H1 (cell line): ENCODE measurements around the gene DIP2C. TPM values are rescaled to one million over a fixed set of nuclear protein-coding genes. Genes with fewer than 3 reads are reported as not detected.

Experiments
- CTCF ChIA-PET: fragments of 300-600 bp; sonication (Branson Sonifier 250); formaldehyde crosslinking; loops from one replicate; lab custom pipeline; 2021; ENCODE audit not compliant: partially characterized antibody; lab: Charles Lee
- POLR2A ChIA-PET: fragments of 300-600 bp; sonication (Branson Sonifier 250); formaldehyde crosslinking; loops from one replicate; lab custom pipeline; 2021; ENCODE audit warnings: inconsistent platforms; ENCODE audit not compliant: partially characterized antibody; lab: Charles Lee
- DNase-seq, 2 experiments: peaks; one replicate each; pipeline versions ENCODE4 v3.0.0 to v3.0.0-alpha.2; 2010 to 2022; ENCODE audit warnings: low spot score in 2 of 2, low read depth in 1 of 2, mixed read lengths in 1 of 2
- FAIRE-seq: peaks from 2 replicates; lab custom pipeline; 2011; peaks lifted over from hg19 to GRCh38; lab: Jason Lieb, UNC
- H2AFZ ChIP-seq: 2 replicates; pipeline ENCODE4 v1.8.1; 2012; ENCODE audit warnings: low read length, inconsistent platforms
- H2AK5ac ChIP-seq: 2 replicates; pipeline ENCODE4 v1.6.1; 2013; ENCODE audit warnings: low read depth, low read length
- H2BK120ac ChIP-seq: replicated peaks from 2 replicates; pipeline ENCODE3; 2013; ENCODE audit warnings: low read depth, low read length, inconsistent platforms
- H2BK12ac ChIP-seq: 2 replicates; pipeline ENCODE4 v1.6.1; 2013; ENCODE audit warnings: low read depth, low read length
- H2BK15ac ChIP-seq: 2 replicates; pipeline ENCODE4 v1.6.1; 2013; ENCODE audit warnings: low read length
- H2BK20ac ChIP-seq: 2 replicates; pipeline ENCODE4 v1.6.1; 2013; ENCODE audit warnings: low read length
- H2BK5ac ChIP-seq: 2 replicates; pipeline ENCODE4 v1.6.1; 2013; ENCODE audit warnings: low read depth, low read length
- H3K14ac ChIP-seq: 2 replicates; pipeline ENCODE4 v1.6.1; 2013; ENCODE audit warnings: inconsistent platforms; ENCODE audit not compliant: insufficient read length
- H3K18ac ChIP-seq: 2 replicates; pipeline ENCODE4 v1.6.1; 2013; ENCODE audit warnings: low read length; ENCODE audit errors: extremely low read depth
- H3K23ac ChIP-seq: 2 replicates; pipeline ENCODE4 v1.6.1; 2013; ENCODE audit warnings: inconsistent platforms; ENCODE audit not compliant: insufficient read length
- H3K23me2 ChIP-seq: 2 replicates; pipeline ENCODE4 v1.6.1; 2013; ENCODE audit warnings: low read depth, low read length
- H3K27ac ChIP-seq: 2 replicates; pipeline ENCODE4 v1.6.1; 2011; ENCODE audit warnings: low read depth, low read length, inconsistent platforms
- H3K27me3 ChIP-seq, 4 experiments: replicated peaks in 1 of 4; 1 replicate in 1 of 4; 2 replicates in 3 of 4; pipeline versions ENCODE4 v1.6.1 to v1.8.1; 2011 to 2013; ENCODE audit warnings: low read length in 3 of 4, mild to moderate bottlenecking in 3 of 4, inconsistent platforms in 2 of 4, mixed read lengths in 2 of 4, moderate library complexity in 1 of 4; ENCODE audit not compliant: control insufficient read depth in 3 of 4, insufficient read depth in 3 of 4; ENCODE audit errors: extremely low read depth in 1 of 4
- H3K36me3 ChIP-seq, 4 experiments: 2 replicates each; pipeline versions ENCODE4 v1.6.1 to v1.8.1; 2011 to 2013; ENCODE audit warnings: mild to moderate bottlenecking in 4 of 4, low read length in 3 of 4, moderate library complexity in 2 of 4, control low read depth in 1 of 4, inconsistent platforms in 1 of 4; ENCODE audit not compliant: insufficient read depth in 4 of 4, control insufficient read depth in 2 of 4
- H3K4ac ChIP-seq: replicated peaks from 2 replicates; pipeline ENCODE3; 2013; ENCODE audit warnings: low read length, low read depth, mixed read lengths, inconsistent platforms; ENCODE audit not compliant: insufficient read length
- H3K4me1 ChIP-seq, 4 experiments: replicated peaks in 1 of 4; 1 replicate in 1 of 4; 2 replicates in 3 of 4; pipeline versions ENCODE4 v1.6.1 to v1.8.1; 2011 to 2013; ENCODE audit warnings: low read length in 3 of 4, inconsistent platforms in 2 of 4, mixed read lengths in 1 of 4; ENCODE audit not compliant: insufficient read depth in 4 of 4, control insufficient read depth in 3 of 4
- H3K4me2 ChIP-seq, 2 experiments: 2 replicates each; pipeline versions ENCODE4 v1.6.1 to v1.8.1; 2011 to 2013; ENCODE audit warnings: low read depth in 2 of 2, low read length in 2 of 2, control low read depth in 1 of 2, inconsistent platforms in 1 of 2, mild to moderate bottlenecking in 1 of 2; ENCODE audit not compliant: insufficient read depth in 1 of 2
- H3K4me3 ChIP-seq, 4 experiments: fragments of 200-600, 300-600 bp in 1 of 4; sonication (generic), shearing (Covaris generic), sonication (Bioruptor Twin) in 1 of 4; 2 replicates each; pipeline versions ENCODE4 v1.5.1 to v1.8.1; 2011 to 2016; ENCODE audit warnings: low read length in 4 of 4, low read depth in 3 of 4, control low read depth in 2 of 4, inconsistent platforms in 2 of 4, mild to moderate bottlenecking in 2 of 4, mixed read lengths in 1 of 4, moderate library complexity in 1 of 4; ENCODE audit not compliant: insufficient read depth in 2 of 4; ENCODE audit errors: extremely low read depth in 1 of 4
- H3K56ac ChIP-seq: replicated peaks from 2 replicates; pipeline ENCODE3; 2013; ENCODE audit warnings: low read depth, mild to moderate bottlenecking, mixed read lengths, low read length, inconsistent platforms; ENCODE audit not compliant: insufficient read length
- H3K79me1 ChIP-seq: 2 replicates; pipeline ENCODE4 v1.6.1; 2013; ENCODE audit warnings: low read depth, low read length, control low read depth
- H3K79me2 ChIP-seq, 2 experiments: 2 replicates each; pipeline versions ENCODE4 v1.6.1 to v1.8.1; 2012 to 2013; ENCODE audit warnings: low read length in 2 of 2, mild to moderate bottlenecking in 2 of 2, inconsistent platforms in 1 of 2; ENCODE audit not compliant: insufficient read depth in 2 of 2, control insufficient read depth in 1 of 2
- H3K9ac ChIP-seq, 4 experiments: replicated peaks in 1 of 4; 1 replicate in 1 of 4; 2 replicates in 3 of 4; pipeline versions ENCODE4 v1.6.1 to v1.8.1; 2011 to 2013; ENCODE audit warnings: low read depth in 3 of 4, low read length in 3 of 4, control low read depth in 2 of 4, mild to moderate bottlenecking in 2 of 4, moderate library complexity in 2 of 4, inconsistent platforms in 1 of 4; ENCODE audit errors: extremely low read depth in 1 of 4
- H3K9me3 ChIP-seq, 2 experiments: 2 replicates each; pipeline versions ENCODE4 v1.6.1 to v1.8.1; 2012 to 2013; ENCODE audit warnings: mild to moderate bottlenecking in 2 of 2, moderate library complexity in 2 of 2, control low read depth in 1 of 2, inconsistent platforms in 1 of 2, low read depth in 1 of 2, low read length in 1 of 2, mixed read lengths in 1 of 2; ENCODE audit not compliant: insufficient read depth in 2 of 2
- H4K20me1 ChIP-seq, 2 experiments: replicated peaks in 1 of 2; 2 replicates each; pipeline versions ENCODE3 to v1.8.1; 2011 to 2013; ENCODE audit warnings: inconsistent platforms in 2 of 2, low read length in 2 of 2, mild to moderate bottlenecking in 1 of 2; ENCODE audit not compliant: insufficient read depth in 2 of 2, control insufficient read depth in 1 of 2
- H4K5ac ChIP-seq: 2 replicates; pipeline ENCODE4 v1.6.1; 2013; ENCODE audit warnings: low read length, low read depth, mixed read lengths, inconsistent platforms; ENCODE audit not compliant: insufficient read length
- H4K8ac ChIP-seq: 2 replicates; pipeline ENCODE4 v1.8.0; 2013; ENCODE audit warnings: mild to moderate bottlenecking, moderate library complexity, low read length, inconsistent platforms; ENCODE audit not compliant: insufficient read depth; ENCODE audit errors: extremely low read depth
- H4K91ac ChIP-seq: replicated peaks from 2 replicates; pipeline ENCODE3; 2013; ENCODE audit warnings: low read length, mixed read lengths, inconsistent platforms; ENCODE audit not compliant: insufficient read length
- BCL11A ChIP-seq, 2 experiments: IDR thresholded peaks; one replicate each; pipeline ENCODE4 v1.6.1; 2011; ENCODE audit warnings: low read depth in 2 of 2, low read length in 2 of 2, mild to moderate bottlenecking in 2 of 2
- CBX5 ChIP-seq: fragments of 300-800, 300-1000 bp; sonication (generic); IDR thresholded peaks from 2 replicates; pipeline ENCODE4 v1.7.1; 2016; ENCODE audit warnings: antibody characterized with exemption, low read length, low read depth
- CREB1 ChIP-seq: IDR thresholded peaks from 2 replicates; pipeline ENCODE4 v1.6.1; 2012; ENCODE audit warnings: inconsistent platforms
- EGR1 ChIP-seq: IDR thresholded peaks from 2 replicates; pipeline ENCODE4 v1.6.1; 2011; ENCODE audit warnings: low read depth, low read length, borderline replicate concordance
- JUN ChIP-seq: IDR thresholded peaks from 2 replicates; pipeline ENCODE4 v1.6.1; 2011; ENCODE audit warnings: low read depth, mild to moderate bottlenecking, improper control_type of control experiment, low read length
- KDM4A ChIP-seq: IDR thresholded peaks from one replicate; pipeline ENCODE4 v1.7.1; 2012; ENCODE audit warnings: low read depth, mild to moderate bottlenecking, moderate library complexity, low read length, inconsistent platforms; ENCODE audit not compliant: severe bottlenecking
- NRF1 ChIP-seq: IDR thresholded peaks from 2 replicates; pipeline ENCODE4 v1.6.1; 2011; ENCODE audit warnings: mild to moderate bottlenecking, low read depth, low read length, improper control_type of control experiment
- RAD21 ChIP-seq, 2 experiments: IDR thresholded peaks in 1 of 2; conservative IDR thresholded peaks in 1 of 2; 2 replicates each; pipeline ENCODE4 v1.6.1; 2011; ENCODE audit warnings: low read depth in 2 of 2, low read length in 2 of 2, improper control_type of control experiment in 1 of 2, inconsistent platforms in 1 of 2, mild to moderate bottlenecking in 1 of 2, moderate library complexity in 1 of 2
- RFX5 ChIP-seq: IDR thresholded peaks from 2 replicates; pipeline ENCODE4 v1.6.1; 2011; ENCODE audit warnings: low read depth, low read length, improper control_type of control experiment, borderline replicate concordance
- RNF2 ChIP-seq: fragments of 200-900, 300-1000 bp; sonication (generic); IDR thresholded peaks from 2 replicates; pipeline ENCODE4 v1.7.1; 2016; ENCODE audit warnings: borderline replicate concordance, low read depth, mild to moderate bottlenecking, antibody characterized with exemption, low read length; ENCODE audit not compliant: poor library complexity, severe bottlenecking; ENCODE audit errors: missing control alignments
- RXRA ChIP-seq: IDR thresholded peaks from 2 replicates; pipeline ENCODE4 v1.6.1; 2011; ENCODE audit warnings: low read depth, mild to moderate bottlenecking, low read length, moderate library complexity; ENCODE audit not compliant: insufficient read depth
- SAP30 ChIP-seq: fragments of 300-600 bp; sonication (generic); IDR thresholded peaks from 2 replicates; pipeline ENCODE4 v1.7.1; 2012; ENCODE audit warnings: low read length, moderate library complexity, mild to moderate bottlenecking, inconsistent platforms; ENCODE audit not compliant: insufficient read depth, insufficient replicate concordance
- ZNF274 ChIP-seq: IDR thresholded peaks from 2 replicates; pipeline ENCODE4 v1.7.0; 2012; ENCODE audit warnings: low read length, borderline replicate concordance; ENCODE audit errors: extremely low read depth
- WGBS, 2 experiments: shearing (Covaris generic) in 1 of 2; methylation state at CpG; one replicate each; pipeline versions ENCODE4 v1.1.6 to v1.1.7; 2013 to 2015; ENCODE audit warnings: low lambda C conversion rate in 2 of 2, mixed read lengths in 2 of 2, inconsistent platforms in 1 of 2, low coverage in 1 of 2, missing lambda C conversion rate in 1 of 2; ENCODE audit not compliant: insufficient replicate concordance in 2 of 2, insufficient coverage in 1 of 2, insufficient read length in 1 of 2; ENCODE audit errors: extremely low coverage in 1 of 2, missing lambda C conversion rate in 1 of 2; 5-methylcytosine and 5-hydroxymethylcytosine counted together
- polyA plus RNA-seq, 7 experiments: library from polyadenylated mRNA; depleted of rRNA in 3 of 7; stranded (reverse) in 5 of 7; unstranded in 2 of 7; fragments of >200 nt in 5 of 7; fragments of 200-250 nt in 2 of 7; gene quantifications; 1 replicate in 5 of 7; 2 replicates in 1 of 7; 4 replicates in 1 of 7; pipeline versions ENCODE4 v1.2.1 to v1.2.3, GENCODE V29; 2011 to 2013; ENCODE audit warnings: missing spikeins in 2 of 7, mixed read lengths in 2 of 7
- total RNA-seq: library from RNA; stranded (reverse); fragmentation: NEBNext Ultra II Directional; extraction: Animal tissue kit (Norgen Biotek cat#: 25700); gene quantifications from 2 replicates; pipeline ENCODE4 v1.2.1, GENCODE V29; 2021

Gene DIP2C
- total and polyA plus RNA-seq, 2 of the 8 experiments (the other 6 are each of a cell fraction or from before 2014, with no cell fraction given): 3.8 to 9.3 TPM

DNA sequence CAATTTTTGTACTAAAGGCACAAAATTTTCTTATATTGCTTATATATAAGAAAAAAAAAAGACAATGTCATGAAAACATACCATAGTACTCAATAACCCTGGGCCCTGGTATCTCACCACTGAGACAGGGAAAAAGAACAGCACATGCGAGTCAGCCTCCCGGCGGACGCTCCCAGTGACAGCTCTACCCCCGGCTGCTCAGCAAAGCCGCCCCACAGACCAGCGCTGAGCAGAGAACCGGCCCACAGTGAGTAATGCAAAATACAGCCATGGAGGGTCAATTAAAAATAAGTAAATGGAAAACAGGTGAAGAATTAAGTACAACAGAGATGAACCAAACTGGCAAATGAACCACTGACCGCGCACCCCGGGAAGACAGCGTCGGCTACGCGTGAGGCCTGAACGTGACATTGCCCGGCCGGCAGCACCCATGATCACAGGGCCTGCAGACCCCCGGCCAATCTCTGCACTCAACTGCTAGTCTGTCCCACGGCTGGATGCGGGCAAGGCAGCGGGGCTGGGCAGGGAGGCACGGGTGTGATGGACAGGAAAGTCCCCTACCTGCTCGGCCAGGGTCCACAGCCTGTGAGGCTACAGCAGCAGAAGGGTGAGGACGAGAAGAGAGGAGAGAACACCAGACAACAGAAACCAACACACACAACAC is 378.4 kb downstream of the DIP2C start:
- Histone ChIP-seq H3K4me1 (peaks cover 0 to 10% (median 3%) of the 10 kb centered on the region in 4 experiments; a peak in 6 of 7 replicates), H3K14ac (no peak overlapping the region), H3K18ac (no peak overlapping the region), H3K4me3 (no peak overlapping the region), H3K23me2 (no peaks in the 10 kb centered on the region), H3K4ac (no peak overlapping the region), H4K8ac (0 out of 2 replicates have a peak overlapping the region, but pooled peaks have one; percentile 58), H2AK5ac (no peak overlapping the region), H2AFZ (no peak overlapping the region), H2BK120ac (no peak overlapping the region), H2BK5ac (no peak overlapping the region), H3K9me3 (no peaks in the 10 kb centered on the region), H3K23ac (no peak overlapping the region), H3K56ac (no peak overlapping the region), H2BK15ac (no peak overlapping the region), H3K27ac (no peak overlapping the region), H2BK12ac (no peak overlapping the region), H4K20me1 (peaks cover 0 to 2% of the 10 kb centered on the region in 2 experiments), H4K91ac (no peak overlapping the region), H3K79me2 (no peaks in the 10 kb centered on the region), H3K4me2 (no peak overlapping the region), H4K5ac (no peak overlapping the region), H3K9ac (no peak overlapping the region), H3K27me3 (no peaks in the 10 kb centered on the region), H3K36me3 (no peaks in the 10 kb centered on the region), H2BK20ac (no peak overlapping the region), H3K79me1 (no peaks in the 10 kb centered on the region)
- CTCF ChIA-PET: no interaction called here
- 94% methylated on average over 24 of the region's 25 CpGs; no CpG with 5 or more reads in 1 of the 2 experiments for WGBS, 2 experiments
- DNase-seq (no peak), FAIRE-seq (no peak)
- POLR2A ChIA-PET: no interaction called here
- no peak for TF ChIP-seq JUN
- TF ChIP-seq CBX5: no peak
- TF ChIP-seq RFX5: no peak
- TF ChIP-seq CREB1: no peak
- no peak for TF ChIP-seq RAD21 (IDR thresholded peaks at IDR 0.05 in 1 of 2, conservative IDR thresholded peaks at IDR 0.05 in 1 of 2; ENCODE audit: low read depth in 2 of 2, low read length in 2 of 2)
- TF ChIP-seq RXRA: no peak
- no peak for TF ChIP-seq NRF1
- no peak for TF ChIP-seq KDM4A
- TF ChIP-seq SAP30: no peak
- no peak for TF ChIP-seq RNF2
- TF ChIP-seq BCL11A (IDR thresholded peaks at IDR 0.05; ENCODE audit: low read depth in 2 of 2, low read length in 2 of 2): no peak
- TF ChIP-seq EGR1: no peak
- TF ChIP-seq ZNF274: no peak
